ENCODE results near the gene ZFAND2B.

Gene ZFAND2B

GRCh38 chr2:219165058-219165911 lies 41.3 kb upstream of the ZFAND2B start:
- H3K36me3 ChIP-seq (ENCODE audit: low read depth): no peaks in the 10 kb centered on the region
- no peaks in the 10 kb centered on the region for H3K27me3 ChIP-seq (ENCODE audit: insufficient read depth, poor library complexity, severe bottlenecking)
- H3K4me3 ChIP-seq (ENCODE audit: severe bottlenecking): no peak overlapping the region
- H3K4me1 ChIP-seq (ENCODE audit: insufficient read depth, poor library complexity, severe bottlenecking): no peaks in the 10 kb centered on the region
- H3K27ac ChIP-seq (ENCODE audit: poor library complexity, severe bottlenecking): no peak overlapping the region
- H3K9me3 ChIP-seq (ENCODE audit: severe bottlenecking): no peaks in the 10 kb centered on the region
- no peak for TF ChIP-seq CTCF (IDR thresholded peaks at IDR 0.05; ENCODE audit: poor library complexity, severe bottlenecking)
- ATAC-seq (ENCODE audit: low read depth) (no peak), DNase-seq (ENCODE audit: low spot score) (no peak)

GRCh38 chr2:219167997-219168396 lies 38.6 kb upstream of the ZFAND2B start:
- Histone ChIP-seq H3K9me3 (ENCODE audit: severe bottlenecking) (no peaks in the 10 kb centered on the region), H3K27ac (ENCODE audit: poor library complexity, severe bottlenecking) (no peak overlapping the region), H3K27me3 (ENCODE audit: insufficient read depth, poor library complexity, severe bottlenecking) (no peaks in the 10 kb centered on the region), H3K36me3 (ENCODE audit: low read depth) (peaks cover 7% of the 10 kb centered on the region; the same call in 1 of the 2 replicates), H3K4me3 (ENCODE audit: severe bottlenecking) (no peak overlapping the region), H3K4me1 (ENCODE audit: insufficient read depth, poor library complexity, severe bottlenecking) (no peaks in the 10 kb centered on the region)
- no peak for DNase-seq (ENCODE audit: low spot score)
- no peak for ATAC-seq (ENCODE audit: low read depth)
- TF ChIP-seq CTCF (IDR thresholded peaks at IDR 0.05; ENCODE audit: poor library complexity, severe bottlenecking): no peak

- H3K36me3 ChIP-seq (ENCODE audit: low read depth): peaks cover 7% of the 10 kb centered on the region
- H3K4me1 ChIP-seq (ENCODE audit: insufficient read depth, poor library complexity, severe bottlenecking): no peaks in the 10 kb centered on the region
- no peak overlapping the region for H3K4me3 ChIP-seq (ENCODE audit: severe bottlenecking)
- ATAC-seq (ENCODE audit: low read depth): no peak
- no peak for TF ChIP-seq CTCF (IDR thresholded peaks at IDR 0.05; ENCODE audit: poor library complexity, severe bottlenecking)
- DNase-seq (ENCODE audit: low spot score): no peak
- H3K9me3 ChIP-seq (ENCODE audit: severe bottlenecking): no peaks in the 10 kb centered on the region
- H3K27me3 ChIP-seq (ENCODE audit: insufficient read depth, poor library complexity, severe bottlenecking): no peaks in the 10 kb centered on the region
- no peak overlapping the region for H3K27ac ChIP-seq (ENCODE audit: poor library complexity, severe bottlenecking)
These were observed 38.1 kb upstream of the ZFAND2B start for GRCh38 chr2:219168526-219168925.

GRCh38 chr2:219168932-219169331 lies 37.6 kb upstream of the ZFAND2B start:
- Histone ChIP-seq H3K4me1 (ENCODE audit: insufficient read depth, poor library complexity, severe bottlenecking) (no peaks in the 10 kb centered on the region), H3K27ac (ENCODE audit: poor library complexity, severe bottlenecking) (no peak overlapping the region), H3K27me3 (ENCODE audit: insufficient read depth, poor library complexity, severe bottlenecking) (no peaks in the 10 kb centered on the region), H3K4me3 (ENCODE audit: severe bottlenecking) (no peak overlapping the region), H3K36me3 (ENCODE audit: low read depth) (peaks cover 11% of the 10 kb centered on the region), H3K9me3 (ENCODE audit: severe bottlenecking) (no peaks in the 10 kb centered on the region)
- DNase-seq (ENCODE audit: low spot score) (no peak), ATAC-seq (ENCODE audit: low read depth) (no peak)
- no peak for TF ChIP-seq CTCF (IDR thresholded peaks at IDR 0.05; ENCODE audit: poor library complexity, severe bottlenecking)

All from RWPE2 (cell line).